ENCODE measurements around the gene RAB7A. TPM values are rescaled to one million over a fixed set of nuclear protein-coding genes. Genes with fewer than 3 reads are reported as not detected.

The RAB7A gene
- total and polyA plus RNA-seq, 4 donors = 125 to 211 (median 164) TPM

- H3K27ac ChIP-seq (ENCODE audit: low read depth in 1 of 2, low read length in 2 of 2) = no peak overlapping the region
- H3K4me3 ChIP-seq (ENCODE audit: low read length in 2 of 2) = no peak overlapping the region
- H3K9me3 ChIP-seq (ENCODE audit: control insufficient read depth, low read length) = peaks cover 5% of the 10 kb centered on the region
- no peaks in the 10 kb centered on the region for H3K4me1 ChIP-seq (ENCODE audit: control insufficient read depth in 1 of 2, insufficient read depth in 2 of 2, low read length in 2 of 2)
- intact Hi-C loops (cut with DNase I) = no loop called here
- 47 to 59% methylated on average over 3 of the region's 3 CpGs for WGBS, 2 donors
- no peaks in the 10 kb centered on the region for H3K27me3 ChIP-seq (ENCODE audit: control insufficient read depth in 1 of 2, insufficient read depth in 2 of 2, low read length in 1 of 2)
- no peak for DNase-seq
- H3K36me3 ChIP-seq (ENCODE audit: control insufficient read depth in 1 of 2, insufficient read depth in 2 of 2, low read length in 1 of 2) = no peaks in the 10 kb centered on the region
- no peak for ATAC-seq (ENCODE audit: low FRiP score)
Measured at GRCh38 chr3:128863560-128863959, 137.6 kb downstream of the RAB7A start.

Other genes with a start within 250 kb of the RAB7A start
- gene GATA2, start 233.0 kb upstream of the RAB7A start, total RNA-seq = 10 to 100 TPM; 12.5 to 39.5 TPM
- 1 to 10 TPM; 2.1 to 3.4 TPM for gene GATA2, start 233.0 kb upstream of the RAB7A start, polyA plus RNA-seq
- 100 to 1,000 TPM; 118 to 133 TPM for gene RPN1, start 75.4 kb upstream of the RAB7A start, total RNA-seq
- gene RPN1, start 75.4 kb upstream of the RAB7A start, polyA plus RNA-seq = 10 to 100 TPM; 64.5 to 90.7 TPM
- 10 to 100 TPM; 30.7 to 52.8 TPM for gene ACAD9, start 153.4 kb downstream of the RAB7A start, total RNA-seq
- 10 to 100 TPM; 13.0 to 25.6 TPM for gene ACAD9, start 153.4 kb downstream of the RAB7A start, polyA plus RNA-seq